Dendritic cell treated with granulocyte-macrophage colony-stimulating factor and Interleukin-4, amounts not matched to agents 40 ng/mL and 50 ng/mL, for 4 days (primary cell): ENCODE results near the gene LPCAT3.
"Not testable (repeated sequence)": the region's sequence is repeated elsewhere in the genome, so short reads cannot be mapped to it uniquely, and the experiment has no call there.

Experiments used
- H3K27ac Mint-ChIP-seq: one replicate; pipeline ENCODE4 v1.8.0; 2022; ENCODE audit warnings: mild to moderate bottlenecking, mixed read lengths
- H3K27me3 Mint-ChIP-seq: one replicate; pipeline ENCODE4 v1.8.0; 2022; ENCODE audit warnings: mild to moderate bottlenecking, mixed read lengths
- H3K36me3 Mint-ChIP-seq: one replicate; pipeline ENCODE4 v1.8.0; 2022; ENCODE audit warnings: low read depth, mixed read lengths
- H3K4me1 Mint-ChIP-seq: one replicate; pipeline ENCODE4 v1.8.0; 2022; ENCODE audit warnings: low read depth, mixed read lengths
- H3K4me3 Mint-ChIP-seq: one replicate; pipeline ENCODE4 v1.8.0; 2022; ENCODE audit warnings: mild to moderate bottlenecking, moderate library complexity, mixed read lengths
- H3K9me3 Mint-ChIP-seq: one replicate; pipeline ENCODE4 v1.8.0; 2022; ENCODE audit warnings: mixed read lengths
- intact Hi-C: fragments of 100-400 bp; cut with micrococcal nuclease; formaldehyde crosslinking; loops from one replicate; pipeline ENCODE4 v1.15.0; 2022

The LPCAT3 gene

DNA sequence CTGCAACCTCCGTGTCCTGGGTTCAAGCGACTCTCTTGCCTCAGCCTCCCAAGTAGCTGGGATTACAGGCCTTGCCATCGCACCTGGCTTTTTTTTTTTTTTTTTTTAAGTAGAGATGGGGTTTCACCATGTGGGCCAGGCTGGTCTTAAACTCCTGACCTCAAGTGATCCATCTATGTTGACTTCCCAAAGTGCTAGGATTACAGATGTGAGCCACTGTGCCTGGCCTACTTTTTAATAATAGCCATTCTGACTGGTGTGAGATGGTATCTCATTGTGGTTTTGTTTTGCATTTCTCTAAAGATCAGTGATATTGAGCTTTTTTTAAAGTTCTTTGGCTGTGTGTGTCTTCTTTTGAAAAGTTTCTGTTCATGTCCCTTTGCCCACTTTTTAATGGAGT, 31.7 kb upstream of the LPCAT3 start:
- H3K9me3 Mint-ChIP-seq, H3K36me3 Mint-ChIP-seq, H3K4me3 Mint-ChIP-seq, intact Hi-C loops, H3K27ac Mint-ChIP-seq: not testable (repeated sequence)
- Mint-ChIP-seq H3K4me1 (peaks cover 23% of the 10 kb centered on the region), H3K27me3 (peaks cover 39% of the 10 kb centered on the region)

DNA sequence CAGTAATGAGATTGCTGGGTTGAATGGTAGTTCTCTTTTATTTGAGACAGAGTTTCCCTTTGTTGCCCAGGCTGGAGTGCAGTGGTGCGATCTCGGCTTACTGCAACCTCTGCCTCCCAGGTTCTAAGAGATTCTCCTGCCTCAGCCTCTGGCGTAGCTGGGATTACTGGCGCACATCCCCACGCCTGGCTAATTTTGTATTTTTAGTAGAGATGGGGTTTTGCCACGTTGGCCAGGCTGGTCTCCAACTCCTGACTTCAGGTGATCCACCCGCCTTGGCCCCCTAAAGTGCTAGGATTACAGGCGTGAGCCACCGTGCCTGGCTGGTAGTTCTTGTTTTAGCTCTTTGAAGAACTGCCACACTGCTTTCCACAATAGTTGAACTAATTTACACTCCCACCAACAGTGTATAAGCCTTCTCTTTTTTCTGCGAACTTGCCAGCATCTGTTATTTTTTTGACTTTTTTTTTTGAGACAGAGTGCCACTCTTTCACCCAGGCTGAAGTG, 31.2 kb upstream of the LPCAT3 start:
- intact Hi-C loops, H3K27ac Mint-ChIP-seq: not testable (repeated sequence)
- peaks cover 38% of the 10 kb centered on the region for H3K27me3 Mint-ChIP-seq

DNA sequence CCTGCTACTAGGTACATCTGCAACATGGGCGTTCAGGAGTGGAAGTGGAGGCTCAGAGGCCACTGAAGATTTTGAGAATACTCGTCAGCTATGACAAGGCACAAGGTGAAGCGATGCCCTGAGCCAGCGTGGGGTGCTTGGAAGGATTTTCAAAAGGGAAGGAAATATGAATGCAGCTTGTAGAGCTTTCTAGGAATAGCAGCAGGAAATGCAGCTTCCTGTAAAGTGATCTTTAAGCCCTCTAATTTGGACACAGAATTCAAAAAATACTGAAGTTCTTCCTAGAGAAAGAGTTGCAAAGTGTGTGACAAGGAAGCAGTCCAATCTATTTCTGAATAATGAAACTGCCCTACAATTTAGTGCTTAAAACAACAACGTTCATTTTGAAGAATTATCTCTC, 29.0 kb upstream of the LPCAT3 start:
- intact Hi-C loops, result no loop called here
- no peaks in the 10 kb centered on the region for H3K36me3 Mint-ChIP-seq
- H3K4me3 Mint-ChIP-seq, result peak overlapping the region; percentile 10

More for the DNA sequence above, 31.2 kb upstream of the LPCAT3 start:
- not testable (repeated sequence) for H3K4me3 Mint-ChIP-seq, H3K36me3 Mint-ChIP-seq, H3K9me3 Mint-ChIP-seq
- peaks cover 23% of the 10 kb centered on the region for H3K4me1 Mint-ChIP-seq

DNA sequence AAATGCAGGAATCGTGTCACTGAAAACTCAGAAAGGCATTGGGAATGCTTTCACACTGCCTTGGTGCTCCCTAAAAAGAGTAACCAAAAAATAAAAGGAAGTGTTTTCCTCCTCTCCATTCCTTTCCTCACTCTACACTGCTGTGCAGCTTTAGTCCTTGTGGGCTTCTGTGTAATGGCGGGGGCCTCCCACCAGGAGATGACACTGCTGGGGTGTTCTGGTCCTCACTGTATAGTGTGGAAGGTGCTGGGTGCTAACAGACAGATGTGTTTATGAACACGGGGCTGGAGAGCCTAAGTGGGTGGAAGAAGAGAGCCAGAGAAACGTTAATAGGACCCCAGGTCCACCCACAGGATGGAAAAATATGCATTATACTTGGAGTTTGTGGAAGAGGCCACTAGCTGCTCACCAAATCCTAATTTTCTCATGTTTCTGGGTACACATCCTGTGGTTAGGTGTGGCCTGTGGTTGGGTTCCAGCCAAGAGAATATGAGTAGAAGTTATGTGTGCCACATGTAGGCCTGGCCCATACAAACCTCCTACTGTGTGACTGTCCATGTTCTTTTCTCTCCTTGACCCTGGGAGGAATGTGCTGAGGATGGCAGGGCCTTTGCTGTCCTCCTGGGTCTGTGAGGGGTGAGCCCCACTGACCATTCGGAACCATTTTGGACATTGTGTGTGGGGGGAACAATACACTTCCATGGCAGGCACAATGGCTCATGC, 28.3 kb upstream of the LPCAT3 start:
- H3K4me1 Mint-ChIP-seq, result peaks cover 23% of the 10 kb centered on the region
- intact Hi-C loops, result no loop called here
- H3K27ac Mint-ChIP-seq, result no peak overlapping the region
- H3K4me3 Mint-ChIP-seq, result no peak overlapping the region
- no peaks in the 10 kb centered on the region for H3K9me3 Mint-ChIP-seq
- no peaks in the 10 kb centered on the region for H3K36me3 Mint-ChIP-seq
- H3K27me3 Mint-ChIP-seq, result peaks cover 18% of the 10 kb centered on the region

More for the DNA sequence above, 29.0 kb upstream of the LPCAT3 start:
- Mint-ChIP-seq H3K4me1 (peaks cover 23% of the 10 kb centered on the region), H3K27me3 (peaks cover 26% of the 10 kb centered on the region), H3K9me3 (no peaks in the 10 kb centered on the region), H3K27ac (peak overlapping the region; percentile 26)

DNA sequence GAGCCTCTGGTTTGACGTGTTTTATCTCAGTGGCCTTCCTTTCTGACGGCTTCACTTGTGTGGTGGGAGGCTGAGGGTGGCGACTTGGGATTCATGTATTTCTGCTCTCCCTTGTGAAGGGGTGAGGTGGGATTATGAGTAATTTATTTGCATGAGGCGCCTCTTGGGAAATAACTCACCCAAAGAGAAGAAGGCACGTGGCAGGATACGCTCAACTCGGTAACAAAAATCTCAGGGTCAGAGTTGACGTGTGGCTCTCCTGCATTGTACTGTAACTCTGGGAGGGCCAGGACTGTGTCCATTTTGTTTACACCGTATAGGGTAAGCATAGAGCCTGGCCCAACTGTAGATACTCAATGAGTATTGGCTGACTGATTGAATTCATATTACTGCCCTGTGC, 27.6 kb upstream of the LPCAT3 start:
- Mint-ChIP-seq H3K4me1 (peaks cover 23% of the 10 kb centered on the region), H3K9me3 (no peaks in the 10 kb centered on the region), H3K4me3 (no peak overlapping the region), H3K27ac (no peak overlapping the region), H3K36me3 (no peaks in the 10 kb centered on the region), H3K27me3 (peaks cover 16% of the 10 kb centered on the region)
- intact Hi-C loops, result no loop called here

DNA sequence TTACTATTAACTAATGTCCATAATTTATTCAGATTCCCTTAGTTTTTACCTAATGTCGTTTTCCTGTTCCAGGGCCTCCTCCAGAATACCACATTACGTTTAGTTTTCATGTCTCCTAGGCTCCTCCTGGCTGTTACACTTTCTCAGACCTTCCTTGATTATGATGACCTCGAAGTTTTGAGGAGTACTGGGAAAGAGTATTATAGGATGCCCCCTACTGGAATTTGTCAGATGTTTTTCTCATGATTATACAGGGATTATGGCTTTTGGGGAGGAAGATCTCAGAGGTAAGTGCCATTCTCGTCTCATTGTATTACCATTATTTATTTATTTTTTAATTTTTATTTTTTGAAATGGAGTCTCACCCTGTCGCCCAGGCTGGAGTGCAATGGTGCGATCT, 24.6 kb upstream of the LPCAT3 start:
- Mint-ChIP-seq H3K4me1 (peaks cover 20% of the 10 kb centered on the region), H3K27ac (no peak overlapping the region), H3K36me3 (no peaks in the 10 kb centered on the region), H3K9me3 (no peaks in the 10 kb centered on the region), H3K27me3 (peaks cover 9% of the 10 kb centered on the region), H3K4me3 (no peak overlapping the region)
- intact Hi-C loops, result no loop called here

DNA sequence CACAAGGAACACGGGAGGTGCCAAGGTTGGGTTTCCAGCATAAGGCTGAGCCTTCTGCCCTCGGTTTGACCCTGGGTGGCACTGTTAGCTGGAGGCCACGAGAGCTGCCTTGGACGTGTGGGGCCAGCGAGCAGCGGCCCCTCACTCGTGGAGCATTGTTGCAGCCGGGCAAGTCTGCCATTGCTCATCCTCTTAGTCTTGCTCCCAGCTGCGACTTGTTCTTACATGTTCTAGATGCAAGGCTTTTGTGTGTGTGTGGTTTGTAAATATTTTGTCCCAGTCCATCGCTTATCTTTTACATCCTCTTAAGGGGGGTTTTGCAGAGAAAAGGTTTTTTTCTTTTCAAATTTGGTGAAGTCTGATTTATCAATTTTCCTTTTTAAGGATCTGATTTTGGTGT, 21.1 kb upstream of the LPCAT3 start:
- H3K9me3 Mint-ChIP-seq, result no peaks in the 10 kb centered on the region
- H3K27me3 Mint-ChIP-seq, result peaks cover 4% of the 10 kb centered on the region
- H3K4me3 Mint-ChIP-seq, result no peak overlapping the region
- no peaks in the 10 kb centered on the region for H3K36me3 Mint-ChIP-seq
- no peak overlapping the region for H3K27ac Mint-ChIP-seq
- intact Hi-C loops, result no loop called here
- peaks cover 8% of the 10 kb centered on the region for H3K4me1 Mint-ChIP-seq

DNA sequence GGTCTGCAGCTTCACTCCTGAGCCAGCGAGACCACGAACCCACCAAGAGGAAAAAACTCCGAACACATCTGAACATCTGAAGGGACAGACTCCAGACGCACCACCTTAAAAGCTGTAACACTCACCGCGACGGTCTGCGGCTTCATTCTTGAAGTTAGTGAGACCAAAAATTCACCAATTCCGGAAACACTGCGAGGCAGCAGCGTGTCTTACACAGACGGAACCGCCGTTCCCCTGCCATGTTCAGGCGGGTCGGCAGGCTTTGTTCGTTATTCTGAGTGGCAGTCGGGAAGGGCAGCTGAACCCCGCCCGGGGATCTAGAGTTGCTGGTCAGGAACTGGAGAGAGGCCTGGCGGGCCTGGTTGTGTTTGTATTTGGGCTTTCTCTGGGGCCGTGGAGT, 20.3 kb upstream of the LPCAT3 start:
- intact Hi-C loops, result no loop called here
- no peak overlapping the region for H3K4me3 Mint-ChIP-seq
- H3K27me3 Mint-ChIP-seq, result peaks cover 4% of the 10 kb centered on the region
- H3K9me3 Mint-ChIP-seq, result no peaks in the 10 kb centered on the region
- H3K36me3 Mint-ChIP-seq, result no peaks in the 10 kb centered on the region
- no peak overlapping the region for H3K27ac Mint-ChIP-seq
- peaks cover 8% of the 10 kb centered on the region for H3K4me1 Mint-ChIP-seq

DNA sequence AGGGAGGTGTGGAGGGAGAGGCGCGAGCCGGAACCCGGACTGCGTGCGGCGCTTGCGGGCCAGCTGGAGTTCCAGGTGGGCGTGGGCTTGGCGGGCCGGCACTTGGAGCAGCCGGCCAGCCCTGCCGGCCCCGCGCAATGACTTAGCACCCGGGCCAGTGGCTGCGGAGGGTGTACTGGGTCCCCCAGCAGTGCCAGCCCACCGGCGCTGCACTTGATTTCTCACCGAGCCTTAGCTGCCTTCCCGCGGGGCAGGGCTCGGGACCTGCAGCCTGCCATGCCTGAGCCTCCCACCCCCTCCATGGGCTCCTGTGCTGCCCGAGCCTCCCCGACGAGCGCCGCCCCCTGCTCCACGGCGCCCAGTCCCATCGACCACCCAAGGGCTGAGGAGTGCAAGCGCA, 19.1 kb upstream of the LPCAT3 start:
- H3K27ac Mint-ChIP-seq, H3K9me3 Mint-ChIP-seq, H3K4me3 Mint-ChIP-seq, H3K4me1 Mint-ChIP-seq, H3K36me3 Mint-ChIP-seq, intact Hi-C loops, H3K27me3 Mint-ChIP-seq: not testable (repeated sequence)

DNA sequence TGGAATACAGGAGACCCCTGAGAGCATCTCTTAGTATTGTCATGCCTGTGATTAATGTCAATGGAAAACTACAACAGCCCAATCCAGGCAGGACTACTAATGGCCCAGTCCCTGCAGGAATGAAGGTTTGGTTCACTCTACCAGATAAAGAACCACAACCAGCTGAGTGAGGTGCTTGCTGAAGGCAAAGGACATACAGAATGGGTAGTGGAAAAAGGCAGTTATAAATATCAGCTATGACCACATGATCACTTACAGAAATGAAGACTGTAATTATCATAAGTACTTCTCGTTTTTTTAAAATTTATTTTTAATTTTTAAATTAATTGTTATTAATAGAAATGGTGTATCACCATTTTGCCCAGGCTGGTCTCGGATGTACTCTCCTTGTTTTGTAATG, 17.2 kb upstream of the LPCAT3 start:
- Mint-ChIP-seq H3K27ac (no peak overlapping the region), H3K36me3 (no peaks in the 10 kb centered on the region), H3K27me3 (peaks cover 5% of the 10 kb centered on the region), H3K4me1 (peaks cover 8% of the 10 kb centered on the region), H3K4me3 (no peak overlapping the region), H3K9me3 (no peaks in the 10 kb centered on the region)
- intact Hi-C loops, result no loop called here

DNA sequence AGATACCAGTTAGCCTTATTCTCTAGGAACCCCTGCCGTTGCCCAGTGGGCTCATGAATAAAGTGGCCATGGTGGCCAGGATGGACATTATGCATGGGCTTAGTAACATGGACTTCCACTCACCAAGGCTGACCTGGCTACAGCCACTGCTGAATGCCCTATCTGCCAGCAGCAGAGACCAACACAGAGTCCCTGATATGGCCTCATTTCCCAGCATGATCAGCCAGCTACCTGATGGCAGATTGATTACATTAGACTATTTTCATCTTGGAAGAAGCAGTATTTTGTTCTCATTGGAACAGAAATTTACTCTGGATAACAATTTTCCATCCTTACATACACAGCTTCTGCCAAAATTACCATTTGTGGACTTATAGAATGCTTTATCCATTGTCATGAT, 16.2 kb upstream of the LPCAT3 start:
- intact Hi-C loops, result no loop called here
- no peaks in the 10 kb centered on the region for H3K9me3 Mint-ChIP-seq
- peaks cover 3% of the 10 kb centered on the region for H3K27me3 Mint-ChIP-seq

DNA sequence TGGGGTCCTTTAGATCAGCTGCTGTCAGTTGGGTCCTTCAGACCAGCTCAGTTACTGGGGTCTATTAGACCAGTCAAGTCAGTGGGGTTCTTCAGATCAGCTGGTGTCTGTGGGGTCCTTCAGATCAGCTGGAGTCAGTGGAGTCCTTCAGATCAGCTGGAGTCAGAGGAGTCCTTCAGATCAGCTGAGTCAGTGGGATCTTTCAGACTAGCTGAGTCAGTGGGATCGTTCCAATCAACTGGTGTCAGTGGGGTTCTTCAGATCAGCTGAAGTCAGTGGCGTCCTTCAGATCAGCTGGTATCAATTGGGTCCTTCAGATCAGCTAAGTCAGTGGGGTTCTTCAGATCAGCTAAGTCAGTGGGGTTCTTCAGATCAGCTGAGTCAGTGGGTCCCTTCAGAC, 14.7 kb upstream of the LPCAT3 start:
- Mint-ChIP-seq H3K9me3 (no peaks in the 10 kb centered on the region), H3K27ac (no peak overlapping the region), H3K4me3 (no peak overlapping the region), H3K36me3 (no peaks in the 10 kb centered on the region), H3K4me1 (peaks cover 8% of the 10 kb centered on the region), H3K27me3 (peaks cover 3% of the 10 kb centered on the region)
- intact Hi-C loops, result no loop called here

More for the DNA sequence above, 16.2 kb upstream of the LPCAT3 start:
- Mint-ChIP-seq H3K4me3 (no peak overlapping the region), H3K27ac (no peak overlapping the region), H3K36me3 (no peaks in the 10 kb centered on the region), H3K4me1 (peaks cover 8% of the 10 kb centered on the region)

DNA sequence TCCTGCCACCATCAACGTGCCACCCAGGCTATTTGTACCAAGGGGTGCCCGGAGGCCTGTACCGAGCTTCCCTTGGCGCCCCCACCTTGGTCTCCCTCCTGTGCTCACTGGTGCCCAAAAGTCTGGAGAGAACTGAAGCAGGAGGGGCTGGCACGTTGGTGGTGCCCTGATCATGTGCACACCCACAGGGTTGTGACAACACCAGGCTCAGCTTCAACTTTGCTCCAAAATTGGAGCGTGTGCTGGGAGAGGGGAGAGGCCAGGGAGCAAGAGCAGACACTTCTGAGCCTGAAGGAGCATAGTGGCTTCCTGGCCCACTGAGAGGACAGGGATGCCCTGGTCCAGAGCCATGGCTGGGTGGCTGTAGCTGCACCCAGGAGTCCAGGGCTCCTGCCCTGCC, 13.0 kb upstream of the LPCAT3 start:
- H3K4me1 Mint-ChIP-seq, result no peaks in the 10 kb centered on the region

DNA sequence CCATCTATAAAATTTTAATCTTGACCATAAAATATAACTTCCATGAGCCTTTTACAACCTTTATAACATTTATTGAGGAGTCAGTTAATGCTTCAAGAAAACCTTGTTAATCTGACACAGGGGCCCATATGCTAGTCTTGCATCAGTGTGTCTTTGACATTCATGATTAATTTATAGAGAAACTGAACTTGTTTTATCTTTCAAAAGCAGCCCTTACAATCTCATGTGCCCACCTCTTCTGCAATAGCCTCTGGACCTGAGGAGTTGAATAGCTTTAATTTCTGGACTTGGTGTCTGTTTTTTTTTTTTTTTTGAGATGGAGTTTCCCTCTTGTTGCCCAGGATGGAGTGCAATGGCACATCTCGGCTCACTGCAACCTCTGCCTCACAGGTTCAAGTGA, 8.6 kb upstream of the LPCAT3 start:
- peaks cover 1% of the 10 kb centered on the region for H3K27me3 Mint-ChIP-seq

More for the DNA sequence above, 13.0 kb upstream of the LPCAT3 start:
- Mint-ChIP-seq H3K4me3 (no peak overlapping the region), H3K9me3 (no peaks in the 10 kb centered on the region), H3K27ac (no peak overlapping the region), H3K27me3 (peaks cover 5% of the 10 kb centered on the region), H3K36me3 (no peaks in the 10 kb centered on the region)
- intact Hi-C loops, result no loop called here

DNA sequence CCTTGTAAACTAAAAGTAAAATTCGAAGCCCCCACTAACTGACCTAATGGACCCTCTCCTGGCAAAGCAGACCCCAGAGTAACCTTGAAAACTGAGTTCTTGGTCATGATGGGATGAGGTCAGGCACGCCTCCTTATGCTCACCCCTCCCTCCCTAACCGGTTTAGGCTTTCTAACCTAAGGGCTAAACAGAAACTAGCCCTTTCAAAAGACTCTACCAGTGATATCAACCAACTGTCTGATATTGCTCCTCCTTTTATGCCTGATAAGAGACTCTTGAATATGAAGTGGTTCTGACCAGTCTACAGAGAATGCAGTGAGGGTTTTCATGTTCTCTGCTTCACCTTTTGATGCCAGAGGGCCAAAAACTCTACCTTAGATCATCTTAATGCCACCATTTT, 4.8 kb upstream of the LPCAT3 start:
- Mint-ChIP-seq H3K27ac (no peak overlapping the region), H3K9me3 (no peaks in the 10 kb centered on the region), H3K4me1 (peaks cover 22% of the 10 kb centered on the region), H3K36me3 (peaks cover 7% of the 10 kb centered on the region), H3K27me3 (peaks cover 1% of the 10 kb centered on the region), H3K4me3 (no peak overlapping the region)
- intact Hi-C loops, result no loop called here

More for the DNA sequence above, 8.6 kb upstream of the LPCAT3 start:
- H3K4me3 Mint-ChIP-seq, result no peak overlapping the region
- no peak overlapping the region for H3K27ac Mint-ChIP-seq
- intact Hi-C loops, result no loop called here
- no peaks in the 10 kb centered on the region for H3K9me3 Mint-ChIP-seq
- no peaks in the 10 kb centered on the region for H3K36me3 Mint-ChIP-seq
- H3K4me1 Mint-ChIP-seq, result peaks cover 17% of the 10 kb centered on the region
